ENCODE data around the gene ECPAS.

DNA sequence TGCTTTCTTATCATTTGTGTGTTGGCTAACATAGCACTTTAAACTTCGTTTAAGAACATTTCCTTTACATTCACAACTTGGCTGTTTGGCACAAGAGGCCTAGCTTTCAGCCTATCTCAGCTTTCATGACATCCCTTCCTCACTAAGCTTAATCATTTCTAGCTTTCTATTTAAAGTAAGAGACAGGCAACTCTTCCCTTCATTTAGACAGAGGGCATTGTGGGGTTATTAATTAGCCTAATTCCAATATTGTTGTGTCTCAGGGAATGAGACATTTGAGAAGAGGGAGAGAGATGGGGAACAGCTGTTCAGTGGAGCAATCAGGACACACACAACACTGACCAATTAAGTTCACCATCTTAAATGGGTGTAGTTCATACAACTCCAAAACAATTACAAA, 103.2 kb downstream of the ECPAS start:
- TF ChIP-seq, protein P1, sequence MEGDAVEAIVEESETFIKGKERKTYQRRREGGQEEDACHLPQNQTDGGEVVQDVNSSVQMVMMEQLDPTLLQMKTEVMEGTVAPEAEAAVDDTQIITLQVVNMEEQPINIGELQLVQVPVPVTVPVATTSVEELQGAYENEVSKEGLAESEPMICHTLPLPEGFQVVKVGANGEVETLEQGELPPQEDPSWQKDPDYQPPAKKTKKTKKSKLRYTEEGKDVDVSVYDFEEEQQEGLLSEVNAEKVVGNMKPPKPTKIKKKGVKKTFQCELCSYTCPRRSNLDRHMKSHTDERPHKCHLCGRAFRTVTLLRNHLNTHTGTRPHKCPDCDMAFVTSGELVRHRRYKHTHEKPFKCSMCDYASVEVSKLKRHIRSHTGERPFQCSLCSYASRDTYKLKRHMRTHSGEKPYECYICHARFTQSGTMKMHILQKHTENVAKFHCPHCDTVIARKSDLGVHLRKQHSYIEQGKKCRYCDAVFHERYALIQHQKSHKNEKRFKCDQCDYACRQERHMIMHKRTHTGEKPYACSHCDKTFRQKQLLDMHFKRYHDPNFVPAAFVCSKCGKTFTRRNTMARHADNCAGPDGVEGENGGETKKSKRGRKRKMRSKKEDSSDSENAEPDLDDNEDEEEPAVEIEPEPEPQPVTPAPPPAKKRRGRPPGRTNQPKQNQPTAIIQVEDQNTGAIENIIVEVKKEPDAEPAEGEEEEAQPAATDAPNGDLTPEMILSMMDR (IDR thresholded peaks at IDR 0.05; ENCODE audit: poor library complexity), result no peak
- no peak for TF ChIP-seq EZH2 (IDR thresholded peaks at IDR 0.05; ENCODE audit: borderline replicate concordance)
